GM12878 (cell line): ENCODE results near the gene ADAMTS16. TPM values are rescaled to one million over a fixed set of nuclear protein-coding genes. Genes with fewer than 3 reads are reported as not detected.

Experiments used
- ATAC-seq: fragments of 200-7000 bp; cut with Tn5 transposase; 3 replicates; pipeline ENCODE4 v1.9.1; 2020; ENCODE audit warnings: mild to moderate bottlenecking, moderate library complexity
- BruUV-seq: library from RNA; stranded (reverse); fragments of 400-500 nt; replicated peaks from 2 replicates; lab custom pipeline; 2021; lab: Mats Ljungman, UMichigan
- CTCF ChIA-PET: fragments of 300-600 bp; sonication (Branson Sonifier 250); formaldehyde crosslinking; extraction: SDS; loops from one replicate; lab custom pipeline; 2021; ENCODE audit warnings: inconsistent platforms; lab: Yijun Ruan, JAX
- POLR2A ChIA-PET: fragments of 350-600 bp; formaldehyde crosslinking; extraction: SDS; loops from one replicate; lab custom pipeline; 2021; ENCODE audit warnings: inconsistent platforms; lab: Charles Lee
- RAD21 ChIA-PET: fragments of 300-600 bp; sonication (Branson Sonifier 250); formaldehyde crosslinking; loops from one replicate; lab custom pipeline; 2023; ENCODE audit warnings: antibody characterized with exemption; ENCODE audit not compliant: unreplicated experiment; lab: Charles Lee
- SMC1A ChIA-PET: fragments of 300-600 bp; sonication (Branson Sonifier 250); formaldehyde crosslinking; loops from one replicate; lab custom pipeline; 2023; ENCODE audit not compliant: unreplicated experiment, uncharacterized antibody; lab: Charles Lee
- DNase-seq: peaks from one replicate; pipeline ENCODE4 v3.0.0-alpha.2; 2011; ENCODE audit warnings: low read depth, low spot score
- FAIRE-seq: peaks from 3 replicates; lab custom pipeline; 2011; peaks lifted over from hg19 to GRCh38; lab: Jason Lieb, UNC
- H2AFZ ChIP-seq: 2 replicates; pipeline ENCODE4 v1.6.0; 2011; ENCODE audit warnings: low read depth, low read length, control low read depth; ENCODE audit not compliant: control insufficient read depth
- H3K27ac ChIP-seq: 2 replicates; pipeline ENCODE4 v1.5.1; 2011; ENCODE audit warnings: control low read depth; ENCODE audit not compliant: control insufficient read depth, insufficient read depth
- H3K27me3 ChIP-seq, 2 experiments: replicated peaks in 1 of 2; 2 replicates each; pipeline versions ENCODE4 v1.6.0 to v1.6.1; 2011; ENCODE audit warnings: low read length in 1 of 2; ENCODE audit not compliant: control insufficient read depth in 2 of 2, insufficient read depth in 2 of 2
- H3K36me3 ChIP-seq, 2 experiments: 2 replicates each; pipeline ENCODE4 v1.5.1; 2011; ENCODE audit warnings: low read length in 1 of 2; ENCODE audit not compliant: control insufficient read depth in 2 of 2, insufficient read depth in 2 of 2
- H3K4me1 ChIP-seq: 2 replicates; pipeline ENCODE4 v1.6.1; 2011; ENCODE audit warnings: mild to moderate bottlenecking, low read length, moderate library complexity, mixed read lengths; ENCODE audit not compliant: control insufficient read depth, insufficient read depth
- H3K4me2 ChIP-seq: 2 replicates; pipeline ENCODE4 v1.6.0; 2011; ENCODE audit warnings: control low read depth; ENCODE audit not compliant: control insufficient read depth, insufficient read depth
- H3K4me3 ChIP-seq: fragments of 200-600 bp; sonication (generic); 2 replicates; pipeline ENCODE4 v1.5.1; 2016
- H3K79me2 ChIP-seq: 2 replicates; pipeline ENCODE4 v1.6.0; 2011; ENCODE audit warnings: low read length; ENCODE audit not compliant: control insufficient read depth, insufficient read depth
- H3K9ac ChIP-seq: 2 replicates; pipeline ENCODE4 v1.8.0; 2011; ENCODE audit warnings: low read length, control low read depth, mixed read lengths; ENCODE audit not compliant: control insufficient read depth, insufficient read depth
- H3K9me3 ChIP-seq: replicated peaks from 3 replicates; pipeline ENCODE4 v1.5.1; 2011; ENCODE audit warnings: mild to moderate bottlenecking, low read length; ENCODE audit not compliant: control insufficient read depth, insufficient read depth
- H4K20me1 ChIP-seq: 2 replicates; pipeline ENCODE4 v1.6.0; 2011; ENCODE audit not compliant: control insufficient read depth, insufficient read depth
- ASH2L ChIP-seq: fragments of 300-600, 200-600 bp; sonication (generic); IDR thresholded peaks from 2 replicates; pipeline ENCODE4 v1.6.1; 2017; ENCODE audit warnings: low read depth, mild to moderate bottlenecking, borderline replicate concordance
- BMI1 ChIP-seq: fragments of 450-650 bp; IDR thresholded peaks from 2 replicates; pipeline ENCODE4 v1.6.1; 2016; ENCODE audit warnings: mild to moderate bottlenecking, moderate library complexity, borderline replicate concordance
- CREB1 ChIP-seq: IDR thresholded peaks from 2 replicates; pipeline ENCODE4 v1.6.1; 2012; ENCODE audit warnings: low read depth, mild to moderate bottlenecking, inconsistent platforms
- JUND ChIP-seq: IDR thresholded peaks from 2 replicates; pipeline ENCODE4 v1.6.1; 2012; ENCODE audit warnings: low read depth, mild to moderate bottlenecking, low read length, improper control_type of control experiment, moderate library complexity
- NFXL1 ChIP-seq: fragments of 450-650 bp; IDR thresholded peaks from 2 replicates; pipeline ENCODE4 v1.6.1; 2017; ENCODE audit warnings: antibody characterized with exemption, mild to moderate bottlenecking, borderline replicate concordance
- RCOR1 ChIP-seq: conservative IDR thresholded peaks from 2 replicates; pipeline ENCODE4 v1.6.1; 2012; ENCODE audit warnings: low read depth, low read length, improper control_type of control experiment
- WRNIP1 ChIP-seq: IDR thresholded peaks from 2 replicates; pipeline ENCODE4 v1.6.1; 2011; ENCODE audit warnings: low read depth, low read length, improper control_type of control experiment, borderline replicate concordance
- ZNF207 ChIP-seq: fragments of 450-650 bp; IDR thresholded peaks from 2 replicates; pipeline ENCODE4 v1.6.1; 2014; ENCODE audit warnings: antibody characterized with exemption, mild to moderate bottlenecking, borderline replicate concordance
- ZNF384 ChIP-seq: IDR thresholded peaks from 2 replicates; pipeline ENCODE4 v1.6.1; 2012; ENCODE audit warnings: low read depth, mild to moderate bottlenecking, low read length, improper control_type of control experiment, borderline replicate concordance
- ZNF622 ChIP-seq: fragments of 450-650 bp; IDR thresholded peaks from 2 replicates; pipeline ENCODE4 v1.6.1; 2017; ENCODE audit warnings: mild to moderate bottlenecking, inconsistent platforms
- WGBS: methylation state at CpG from one replicate; pipeline ENCODE4 v1.1.6; 2016; ENCODE audit warnings: low lambda C conversion rate; ENCODE audit not compliant: insufficient replicate concordance, insufficient coverage; ENCODE audit errors: missing lambda C conversion rate; 5-methylcytosine and 5-hydroxymethylcytosine counted together
- in situ Hi-C: fragments of 300-500 bp; cut with MboI; formaldehyde crosslinking; loops from 9 replicates; pipeline ENCODE4 v1.14.3; 2018; ENCODE audit warnings: mixed read lengths
- intact Hi-C: fragments of 100-400 bp; cut with micrococcal nuclease; formaldehyde crosslinking; loops from one replicate; pipeline ENCODE4 v1.14.2; 2022; ENCODE audit not compliant: unreplicated experiment
- polyA plus RNA-seq, 11 experiments: library from polyadenylated mRNA; depleted of rRNA in 4 of 11; unstranded in 6 of 11; stranded (reverse) in 5 of 11; fragments of >200 nt; fragmentation: Nextera tagmentation in 4 of 11; fragmentation: Illumina TruSeq in 1 of 11; extraction: Ambion mirVana in 4 of 11; extraction: Trizol in 1 of 11; gene quantifications; 1 replicate in 1 of 11; 2 replicates in 10 of 11; pipeline versions ENCODE4 v1.2.1 to v1.2.3, GENCODE V29; 2011 to 2016; ENCODE audit warnings: inconsistent platforms in 2 of 11, missing spikeins in 2 of 11, low read depth in 1 of 11
- total RNA-seq, 4 experiments: library from RNA; depleted of rRNA in 3 of 4; stranded (reverse); fragments of >200 nt in 3 of 4; fragmentation: Illumina TruSeq in 1 of 4; extraction: Trizol in 1 of 4; gene quantifications; 2 replicates each; pipeline versions ENCODE4 v1.2.1 to v1.2.3, GENCODE V29; 2013 to 2021

The ADAMTS16 gene
- total and polyA plus RNA-seq, 10 of the 15 experiments (the other 5 are each of a cell fraction or from before 2014, with no cell fraction given) = 0.04 TPM; not detected in 9

DNA sequence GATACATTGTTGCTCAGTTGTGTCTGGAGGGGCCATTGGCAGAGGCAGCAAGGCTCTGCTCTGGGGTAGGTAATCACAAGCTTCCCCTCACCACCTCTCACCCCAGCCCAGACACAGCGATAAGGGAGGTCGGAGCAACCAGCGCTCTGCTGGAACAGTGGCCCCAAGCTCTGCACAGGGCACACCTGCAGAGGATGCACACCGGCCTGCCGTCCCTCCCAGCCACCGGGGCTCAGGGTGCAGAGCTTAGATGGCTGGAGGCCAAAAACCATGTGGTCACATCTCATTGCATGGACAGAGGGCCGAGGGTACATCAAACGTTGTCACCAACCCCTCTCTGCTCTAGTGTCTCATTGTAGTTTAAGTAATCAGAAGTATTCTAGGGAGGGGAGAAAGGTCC is 187.0 kb downstream of the ADAMTS16 start (continued):
- TF ChIP-seq CREB1 (no peak), ZNF384 (no peak), NFXL1 (no peak), ZNF622 (no peak), ASH2L (no peak)

DNA sequence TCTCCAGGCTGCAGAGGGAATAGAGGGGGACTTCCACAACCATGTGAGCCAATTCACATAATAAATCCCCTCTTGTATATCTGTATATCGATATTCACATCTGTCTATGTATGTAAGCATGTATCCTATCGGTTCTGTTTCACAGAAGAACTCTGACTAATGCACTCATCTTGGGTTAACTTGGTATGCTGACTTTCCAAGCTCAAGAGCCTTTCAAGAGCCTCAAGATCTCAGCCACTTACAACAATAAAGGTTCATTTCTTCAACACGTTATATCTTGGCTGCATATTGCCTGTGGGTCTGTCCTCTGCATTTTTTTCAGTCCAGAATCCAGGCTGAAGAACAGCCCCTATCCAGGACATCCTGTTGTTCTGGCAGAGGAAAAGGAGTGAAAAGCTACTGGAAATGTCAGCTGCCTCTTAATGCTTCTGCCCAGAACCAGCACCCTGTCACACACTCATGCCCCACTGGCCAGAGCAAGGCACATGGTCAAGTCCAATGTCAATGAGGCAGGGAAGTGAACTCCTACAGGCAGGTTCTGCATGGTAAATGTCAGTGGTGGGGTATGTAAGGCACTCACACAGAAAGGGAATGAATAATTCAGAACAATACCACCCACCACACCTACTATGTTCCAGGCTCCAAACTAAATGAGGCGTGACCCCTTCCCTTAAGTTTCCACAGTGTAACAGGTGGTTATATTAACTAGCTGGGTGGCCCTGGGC is 190.8 kb downstream of the ADAMTS16 start:
- DNase-seq (no peak), ATAC-seq (no peak), FAIRE-seq (no peak)
- in situ Hi-C loops = no loop called here
- ChIA-PET CTCF (no interaction called here), SMC1A (interaction anchor here (0.6 kb wide), 1 partner anchor 571 kb away, joined by 3 read pairs; no protein-coding TSS in a partner anchor), POLR2A (no interaction called here), RAD21 (no interaction called here)
- H3K79me2 ChIP-seq = no peaks in the 10 kb centered on the region
- H3K4me1 ChIP-seq = no peaks in the 10 kb centered on the region
- H2AFZ ChIP-seq = no peak overlapping the region
- WGBS = 13% methylated on average over 4 of the region's 4 CpGs
- BruUV-seq = no TSS peak
- intact Hi-C loops = no loop called here
- H3K9ac ChIP-seq = no peak overlapping the region
- H3K4me3 ChIP-seq = no peak overlapping the region
- H3K36me3 ChIP-seq = no peaks in the 10 kb centered on the region
- no peaks in the 10 kb centered on the region for H4K20me1 ChIP-seq
- H3K27me3 ChIP-seq = no peaks in the 10 kb centered on the region
- no peak overlapping the region for H3K4me2 ChIP-seq
- H3K9me3 ChIP-seq = no peaks in the 10 kb centered on the region
- TF ChIP-seq BMI1 = no peak
- no peak for TF ChIP-seq RCOR1
- TF ChIP-seq JUND = no peak
- TF ChIP-seq ZNF207 = no peak
- no peak for TF ChIP-seq WRNIP1
- H3K27ac ChIP-seq = no peak overlapping the region
